ENCODE data around the gene SLC39A9. TPM values are rescaled to one million over a fixed set of nuclear protein-coding genes. Genes with fewer than 3 reads are reported as not detected.

Gene SLC39A9
- total and polyA plus RNA-seq, 2 of the 4 experiments (the other 2 are of a cell fraction) = 41.4 to 168 TPM

- peak; percentile 95 for DNase-seq
- no peak overlapping the region for H3K9ac ChIP-seq (ENCODE audit: low read depth, low read length)
- no peak overlapping the region for H3K18ac ChIP-seq (ENCODE audit: low read depth, low read length)
- no peak overlapping the region for H3K4me3 ChIP-seq (ENCODE audit: insufficient read depth, low read depth, low read length)
- no peak overlapping the region for H4K91ac ChIP-seq (ENCODE audit: insufficient read depth, low read depth, low read length)
- peaks cover 4% of the 10 kb centered on the region; the same call in 1 of the 2 replicates for H3K9me1 ChIP-seq (ENCODE audit: insufficient read depth, low read length)
- ChIA-PET POLR2A (ENCODE audit: unreplicated experiment) (no interaction called here), CTCF (interaction anchor here (0.5 to 1.7 kb wide), 7 partner anchors 8 to 1855 kb away, joined by 3 to 6 read pairs (median 3); no protein-coding TSS in a partner anchor)
- peaks cover 9% of the 10 kb centered on the region; the same call in 1 of the 2 replicates for H4K20me1 ChIP-seq (ENCODE audit: insufficient read depth, low read length)
- in situ Hi-C loops (cut with MboI; ENCODE audit: low sequenced_read_pairs) (loop anchor here (5.0 kb wide), 1 partner anchor 208 kb away; no protein-coding TSS in a partner anchor), intact Hi-C loops (cut with micrococcal nuclease) (loop anchor here (1.0 kb wide), 2 partner anchors 62 to 218 kb away; partner anchors contain the start of genes ERH and SLC39A9), dilution Hi-C loops (cut with HindIII; ENCODE audit: low sequenced_read_pairs, unreplicated experiment) (no loop called here)
- no peak overlapping the region for H2AFZ ChIP-seq (replicated peaks; ENCODE audit: low read length, poor library complexity)
- H3K4me1 ChIP-seq (ENCODE audit: control insufficient read depth, insufficient read depth, low read length) = 0 out of 2 replicates have a peak, but pooled peaks cover 2% of the 10 kb centered on the region
- no peak overlapping the region for H3K4me2 ChIP-seq (ENCODE audit: low read depth, low read length)
- H3K23ac ChIP-seq (ENCODE audit: low read depth, low read length) = no peak overlapping the region
- H3K27me3 ChIP-seq (ENCODE audit: control insufficient read depth, insufficient read depth, low read length) = no peaks in the 10 kb centered on the region
- H3K36me3 ChIP-seq (ENCODE audit: control insufficient read depth, insufficient read depth, low read length) = peaks cover 18% of the 10 kb centered on the region
- H4K8ac ChIP-seq (ENCODE audit: low read depth in 2 of 2, low read length in 2 of 2) = no peak overlapping the region
- H3K27ac ChIP-seq (ENCODE audit: insufficient read depth, low read length) = no peak overlapping the region
- no peak overlapping the region for H2BK15ac ChIP-seq (ENCODE audit: low read depth, low read length)
- no TSS peak for BruUV-seq (replicated peaks)
- H3K4ac ChIP-seq (ENCODE audit: low read depth, low read length) = no peak overlapping the region
- no peak overlapping the region for H2BK20ac ChIP-seq (ENCODE audit: low read depth, low read length)
- H3K56ac ChIP-seq (ENCODE audit: extremely low read depth, insufficient read depth, low read length) = no peak overlapping the region
- no peak overlapping the region for H2BK120ac ChIP-seq (ENCODE audit: low read depth, low read length)
- 100% methylated on average over 1 of the region's 4 CpGs; no CpG with 5 or more reads in 1 of the 2 experiments for WGBS, 2 experiments (ENCODE audit: extremely low coverage in 2 of 2, insufficient read length in 1 of 2)
- no peaks in the 10 kb centered on the region for H3K9me3 ChIP-seq (ENCODE audit: control insufficient read depth, insufficient read depth, low read length)
- no peak overlapping the region for H2BK5ac ChIP-seq (ENCODE audit: low read depth, low read length, poor library complexity, severe bottlenecking)
- peaks cover 3 to 9% of the 10 kb centered on the region in 2 experiments; a peak in 2 of 4 replicates for H3K79me1 ChIP-seq (ENCODE audit: low read depth in 1 of 2, low read length in 2 of 2)
- no peak overlapping the region for H4K5ac ChIP-seq (ENCODE audit: low read depth, low read length)
- no peak overlapping the region for H2AK5ac ChIP-seq (ENCODE audit: low read depth, low read length)
- H2AK9ac ChIP-seq (replicated peaks; ENCODE audit: low read depth, low read length, poor library complexity) = no peak overlapping the region
- no peak overlapping the region for H3K14ac ChIP-seq (replicated peaks; ENCODE audit: low read depth, low read length)
- ATAC-seq (ENCODE audit: low read depth) = peak; percentile 75
- TF ChIP-seq POLR2A (IDR thresholded peaks at IDR 0.05; ENCODE audit: low read depth, low read length) (no peak), CTCF (conservative IDR thresholded peaks at IDR 0.05; ENCODE audit: low read depth, low read length) (peak; percentile 86), RAD21 (IDR thresholded peaks at IDR 0.05; ENCODE audit: low read length) (peak; percentile 84), SMC3 (IDR thresholded peaks at IDR 0.05; ENCODE audit: low read depth, low read length) (peak; percentile 92), CHD1 (IDR thresholded peaks at IDR 0.05; ENCODE audit: low read depth, low read length) (no peak), ELK1 (IDR thresholded peaks at IDR 0.05; ENCODE audit: borderline replicate concordance, low read depth, low read length) (no peak), RFX5 (IDR thresholded peaks at IDR 0.05; ENCODE audit: low read depth, low read length) (no peak), BHLHE40 (IDR thresholded peaks at IDR 0.05; ENCODE audit: low read depth, low read length) (peak; percentile 71), MAZ (IDR thresholded peaks at IDR 0.05; ENCODE audit: borderline replicate concordance, low read depth, low read length) (no peak), USF2 (IDR thresholded peaks at IDR 0.05; ENCODE audit: low read depth, low read length) (no peak), MAFK (IDR thresholded peaks at IDR 0.05; ENCODE audit: low read depth, low read length) (no peak), NFE2L2 (IDR thresholded peaks at IDR 0.05; ENCODE audit: low read depth, low read length) (no peak), FOS (IDR thresholded peaks at IDR 0.05; ENCODE audit: low read depth, low read length) (peak; percentile 47; the same call in 1 of the 2 replicates), RCOR1 (IDR thresholded peaks at IDR 0.05; ENCODE audit: insufficient replicate concordance, low read length) (no peak), CEBPB (IDR thresholded peaks at IDR 0.05; ENCODE audit: low read depth, low read length) (0 out of 2 replicates have a peak, but pooled peaks have one; percentile 41)
Observed at GRCh38 chr14:69460093-69460701, 61.7 kb downstream of the SLC39A9 start.
